HL-60 (cell line): ENCODE data around the gene ZFP92.

Source experiments
- CTCF ChIP-seq: IDR thresholded peaks from one replicate; pipeline ENCODE4 v1.5.1; 2011; ENCODE audit warnings: low read length, control low read depth, inconsistent platforms; ENCODE audit not compliant: insufficient read depth
- POLR2AphosphoS5 ChIP-seq: IDR thresholded peaks from 2 replicates; pipeline ENCODE4 v1.6.1; 2012; ENCODE audit warnings: low read depth
- REST ChIP-seq: IDR thresholded peaks from 2 replicates; pipeline ENCODE4 v1.6.1; 2012; ENCODE audit warnings: low read depth; ENCODE audit not compliant: insufficient replicate concordance
- SPI1 ChIP-seq: IDR thresholded peaks from 2 replicates; pipeline ENCODE4 v1.6.1; 2012; ENCODE audit warnings: low read depth, mild to moderate bottlenecking, borderline replicate concordance

GRCh38 chrX:153433161-153433680, 21.9 kb downstream of the ZFP92 start:
- TF ChIP-seq SPI1 (no peak), CTCF (no peak), POLR2AphosphoS5 (no peak), REST (no peak)
